Measurements from ENCODE around the gene LRBA. TPM values are rescaled to one million over a fixed set of nuclear protein-coding genes. Genes with fewer than 3 reads are reported as not detected.

LRBA gene
- total RNA-seq, 1 donor from 2014 or later = 39.9 TPM

GRCh38 chr4:150949943-150950342 lies 65.1 kb downstream of the LRBA start:
- H3K27ac ChIP-seq = no peak overlapping the region
- no peak for DNase-seq
- no peak for ATAC-seq
- intact Hi-C loops (cut with DNase I) = no loop called here
- H3K4me1 ChIP-seq = no peaks in the 10 kb centered on the region
- H3K27me3 ChIP-seq = no peaks in the 10 kb centered on the region
- no peak for TF ChIP-seq CTCF (IDR thresholded peaks at IDR 0.05)
- H3K36me3 ChIP-seq = no peaks in the 10 kb centered on the region
- H3K9me3 ChIP-seq = no peaks in the 10 kb centered on the region
- H3K4me3 ChIP-seq = no peak overlapping the region

GRCh38 chr4:150949342-150949741 lies 65.7 kb downstream of the LRBA start:
- no peaks in the 10 kb centered on the region for H3K4me1 ChIP-seq
- no peak for DNase-seq

DNA sequence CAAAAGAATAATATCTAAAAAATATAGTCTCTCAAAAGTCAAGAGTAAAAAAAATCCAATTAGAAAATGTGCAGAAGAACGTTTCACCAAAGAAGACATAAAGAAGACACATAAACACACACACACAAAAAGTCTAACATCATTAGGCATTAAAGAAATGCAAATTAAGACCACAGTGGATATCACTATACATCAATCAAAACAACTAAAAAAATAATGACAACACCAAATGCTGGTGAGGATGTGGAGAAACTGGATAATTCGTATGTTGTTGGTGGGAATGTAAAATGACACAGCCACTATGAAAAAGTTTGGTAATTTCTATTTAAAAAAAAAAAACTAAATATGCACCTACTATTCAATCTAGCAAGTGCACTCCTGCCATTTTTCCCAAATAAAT lies 66.4 kb downstream of the LRBA start:
- Histone ChIP-seq H3K27ac (no peak overlapping the region), H3K27me3 (no peaks in the 10 kb centered on the region), H3K4me1 (no peaks in the 10 kb centered on the region), H3K36me3 (no peaks in the 10 kb centered on the region), H3K4me3 (no peak overlapping the region), H3K9me3 (no peaks in the 10 kb centered on the region)
- DNase-seq (no peak), ATAC-seq (no peak)
- no peak for TF ChIP-seq CTCF (IDR thresholded peaks at IDR 0.05)
- intact Hi-C loops (cut with DNase I) = no loop called here

More at GRCh38 chr4:150949342-150949741, 65.7 kb downstream of the LRBA start:
- Histone ChIP-seq H3K27me3 (no peaks in the 10 kb centered on the region), H3K9me3 (no peaks in the 10 kb centered on the region), H3K27ac (no peak overlapping the region), H3K4me3 (no peak overlapping the region), H3K36me3 (no peaks in the 10 kb centered on the region)
- no peak for TF ChIP-seq CTCF (IDR thresholded peaks at IDR 0.05)
- intact Hi-C loops (cut with DNase I) = no loop called here
- no peak for ATAC-seq

DNA sequence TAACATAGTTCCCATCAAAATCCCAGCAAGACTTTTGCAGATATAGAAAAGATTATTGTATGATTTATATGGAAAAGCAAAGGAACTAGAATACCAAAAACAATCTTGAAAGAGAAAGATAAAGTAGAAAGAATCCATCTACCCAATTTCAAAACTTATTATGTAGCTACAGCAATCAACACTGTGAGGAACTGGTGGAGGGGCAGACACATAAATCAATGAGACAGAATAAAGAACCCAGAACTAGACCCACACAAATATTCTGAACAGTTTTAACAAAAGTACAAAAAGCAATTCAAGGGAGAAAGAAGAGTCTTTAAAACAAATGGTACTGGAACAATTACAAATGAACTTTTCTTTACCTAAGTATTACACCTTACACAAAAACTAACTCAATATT lies 67.0 kb downstream of the LRBA start:
- Histone ChIP-seq H3K27me3 (no peaks in the 10 kb centered on the region), H3K4me1 (no peaks in the 10 kb centered on the region), H3K36me3 (no peaks in the 10 kb centered on the region), H3K9me3 (no peaks in the 10 kb centered on the region), H3K4me3 (no peak overlapping the region), H3K27ac (no peak overlapping the region)
- no peak for TF ChIP-seq CTCF (IDR thresholded peaks at IDR 0.05)
- DNase-seq (no peak), ATAC-seq (no peak)
- intact Hi-C loops (cut with DNase I) = no loop called here

DNA sequence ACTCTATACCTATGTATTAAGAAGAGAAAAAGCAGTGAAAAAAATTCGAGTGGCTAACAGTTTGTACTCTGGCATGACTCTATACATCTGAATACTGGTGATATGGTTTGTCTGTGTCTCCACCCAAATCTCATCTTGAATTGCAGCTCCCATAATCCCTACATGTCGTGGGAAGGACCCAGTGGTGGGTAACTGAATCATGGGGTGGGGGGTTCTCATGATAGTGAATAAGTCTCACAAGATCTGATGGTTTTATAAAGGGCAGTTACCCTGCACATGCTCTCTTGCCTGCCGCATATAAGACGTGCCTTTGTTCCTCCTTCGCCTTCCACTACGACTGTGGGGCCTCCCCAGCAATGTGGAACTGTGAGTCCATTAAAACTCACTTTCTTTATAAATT lies 70.4 kb downstream of the LRBA start:
- Histone ChIP-seq H3K36me3 (no peaks in the 10 kb centered on the region), H3K4me3 (no peak overlapping the region), H3K27me3 (no peaks in the 10 kb centered on the region), H3K27ac (no peak overlapping the region), H3K9me3 (no peaks in the 10 kb centered on the region), H3K4me1 (no peaks in the 10 kb centered on the region)
- DNase-seq (no peak), ATAC-seq (no peak)
- intact Hi-C loops (cut with DNase I) = no loop called here
- no peak for TF ChIP-seq CTCF (IDR thresholded peaks at IDR 0.05)

DNA sequence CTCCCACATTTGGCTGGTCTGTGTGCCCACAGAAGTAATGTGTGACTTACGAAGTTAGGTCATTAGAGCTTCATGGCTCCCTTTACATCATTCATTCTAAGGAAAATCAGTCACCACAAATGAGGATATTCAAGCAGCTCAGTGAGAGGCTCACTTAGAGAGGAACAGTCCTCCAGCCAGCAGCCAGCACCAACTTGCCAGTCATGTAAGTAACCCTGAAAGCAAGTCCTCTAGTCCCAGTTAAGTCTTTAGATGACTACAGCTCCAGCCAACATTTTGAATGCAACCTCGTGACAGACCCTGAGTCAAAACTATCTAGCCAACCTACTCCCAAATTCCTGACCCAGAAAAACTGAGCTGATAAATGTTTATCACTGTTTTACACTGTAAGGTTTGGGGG lies 71.3 kb downstream of the LRBA start:
- Histone ChIP-seq H3K27me3 (no peaks in the 10 kb centered on the region), H3K36me3 (no peaks in the 10 kb centered on the region), H3K4me1 (no peaks in the 10 kb centered on the region), H3K27ac (no peak overlapping the region), H3K9me3 (no peaks in the 10 kb centered on the region), H3K4me3 (no peak overlapping the region)
- DNase-seq = no peak
- TF ChIP-seq CTCF (IDR thresholded peaks at IDR 0.05) = no peak
- intact Hi-C loops (cut with DNase I) = no loop called here
- ATAC-seq = peak; percentile 42
